PFSK-1 (cell line): ENCODE data around the gene ALDH18A1.

Source experiments
- FOXP2 ChIP-seq: optimal IDR thresholded peaks from 2 replicates; pipeline ENCODE3; 2011; ENCODE audit warnings: borderline replicate concordance, control low read depth, inconsistent platforms; ENCODE audit not compliant: insufficient read depth; ENCODE audit errors: extremely low read length, extremely low read depth
- POLR2AphosphoS5 ChIP-seq: IDR thresholded peaks from 2 replicates; pipeline ENCODE4 v1.6.1; 2012; ENCODE audit warnings: low read depth, mild to moderate bottlenecking, control low read depth, low read length, moderate library complexity
- SIN3A ChIP-seq: IDR thresholded peaks from 2 replicates; pipeline ENCODE4 v1.6.1; 2012; ENCODE audit warnings: mild to moderate bottlenecking, low read length, moderate library complexity, borderline replicate concordance; ENCODE audit not compliant: insufficient read depth
- TAF1 ChIP-seq: IDR thresholded peaks from 2 replicates; pipeline ENCODE4 v1.6.1; 2012; ENCODE audit warnings: low read length, control low read depth, borderline replicate concordance; ENCODE audit not compliant: insufficient read depth
- TF ChIP-seq, protein P1 (sequence below), 2 experiments: IDR thresholded peaks; 2 replicates each; pipeline versions ENCODE4 v1.6.1 to v1.8.0; 2011 to 2012; ENCODE audit warnings: low read depth in 2 of 2, low read length in 2 of 2, control low read depth in 1 of 2, inconsistent platforms in 1 of 2, mild to moderate bottlenecking in 1 of 2, moderate library complexity in 1 of 2; ENCODE audit not compliant: insufficient read depth in 1 of 2

ALDH18A1 gene

DNA sequence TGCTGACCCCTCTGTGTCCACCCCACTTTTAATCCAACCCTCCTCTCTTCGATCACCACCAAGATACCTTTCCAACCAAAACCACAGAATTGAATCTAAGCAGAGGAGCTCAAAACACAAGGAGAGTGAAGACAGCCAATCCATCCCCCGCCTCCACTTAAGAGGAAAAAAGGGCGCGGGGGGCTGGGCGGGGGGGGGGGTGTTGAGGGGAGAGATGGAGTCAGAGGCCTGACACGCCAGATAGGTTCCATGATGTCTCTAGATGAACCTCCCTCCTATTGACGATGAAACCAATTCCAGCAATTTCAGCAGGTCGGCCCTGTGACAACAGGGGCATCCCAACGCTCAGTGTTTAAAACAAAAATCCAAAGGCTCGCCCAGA is 96.6 kb downstream of the ALDH18A1 start:
- TF ChIP-seq SIN3A: no peak
- no peak for TF ChIP-seq FOXP2
- TF ChIP-seq, protein P1, sequence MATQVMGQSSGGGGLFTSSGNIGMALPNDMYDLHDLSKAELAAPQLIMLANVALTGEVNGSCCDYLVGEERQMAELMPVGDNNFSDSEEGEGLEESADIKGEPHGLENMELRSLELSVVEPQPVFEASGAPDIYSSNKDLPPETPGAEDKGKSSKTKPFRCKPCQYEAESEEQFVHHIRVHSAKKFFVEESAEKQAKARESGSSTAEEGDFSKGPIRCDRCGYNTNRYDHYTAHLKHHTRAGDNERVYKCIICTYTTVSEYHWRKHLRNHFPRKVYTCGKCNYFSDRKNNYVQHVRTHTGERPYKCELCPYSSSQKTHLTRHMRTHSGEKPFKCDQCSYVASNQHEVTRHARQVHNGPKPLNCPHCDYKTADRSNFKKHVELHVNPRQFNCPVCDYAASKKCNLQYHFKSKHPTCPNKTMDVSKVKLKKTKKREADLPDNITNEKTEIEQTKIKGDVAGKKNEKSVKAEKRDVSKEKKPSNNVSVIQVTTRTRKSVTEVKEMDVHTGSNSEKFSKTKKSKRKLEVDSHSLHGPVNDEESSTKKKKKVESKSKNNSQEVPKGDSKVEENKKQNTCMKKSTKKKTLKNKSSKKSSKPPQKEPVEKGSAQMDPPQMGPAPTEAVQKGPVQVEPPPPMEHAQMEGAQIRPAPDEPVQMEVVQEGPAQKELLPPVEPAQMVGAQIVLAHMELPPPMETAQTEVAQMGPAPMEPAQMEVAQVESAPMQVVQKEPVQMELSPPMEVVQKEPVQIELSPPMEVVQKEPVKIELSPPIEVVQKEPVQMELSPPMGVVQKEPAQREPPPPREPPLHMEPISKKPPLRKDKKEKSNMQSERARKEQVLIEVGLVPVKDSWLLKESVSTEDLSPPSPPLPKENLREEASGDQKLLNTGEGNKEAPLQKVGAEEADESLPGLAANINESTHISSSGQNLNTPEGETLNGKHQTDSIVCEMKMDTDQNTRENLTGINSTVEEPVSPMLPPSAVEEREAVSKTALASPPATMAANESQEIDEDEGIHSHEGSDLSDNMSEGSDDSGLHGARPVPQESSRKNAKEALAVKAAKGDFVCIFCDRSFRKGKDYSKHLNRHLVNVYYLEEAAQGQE (IDR thresholded peaks at IDR 0.05; ENCODE audit: insufficient read depth in 1 of 2, low read depth in 2 of 2, low read length in 2 of 2): no peak

DNA sequence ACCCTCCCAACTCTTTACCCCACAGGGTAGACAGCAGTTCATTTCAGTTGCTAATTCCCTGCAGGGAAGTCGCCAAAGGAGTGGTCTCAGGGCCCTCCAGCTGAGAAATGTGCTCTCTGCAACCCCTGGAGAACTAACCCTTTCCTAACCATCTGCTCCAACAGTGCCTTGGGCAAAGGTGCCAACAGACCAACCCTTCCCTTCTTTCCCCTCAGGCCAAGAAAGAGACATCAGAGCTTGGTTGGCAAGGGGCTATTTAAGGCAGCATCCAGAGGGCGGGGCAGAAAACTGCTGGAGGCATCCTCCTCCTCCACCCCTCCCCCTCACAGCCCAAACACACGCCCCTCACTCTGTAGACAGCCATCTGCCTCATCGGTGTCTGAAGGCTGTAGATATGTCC is 97.0 kb downstream of the ALDH18A1 start:
- TF ChIP-seq, protein P1 (IDR thresholded peaks at IDR 0.05; ENCODE audit: insufficient read depth in 1 of 2, low read depth in 2 of 2, low read length in 2 of 2): no peak
- no peak for TF ChIP-seq POLR2AphosphoS5
- no peak for TF ChIP-seq TAF1
- TF ChIP-seq SIN3A: no peak
- TF ChIP-seq FOXP2: no peak

DNA sequence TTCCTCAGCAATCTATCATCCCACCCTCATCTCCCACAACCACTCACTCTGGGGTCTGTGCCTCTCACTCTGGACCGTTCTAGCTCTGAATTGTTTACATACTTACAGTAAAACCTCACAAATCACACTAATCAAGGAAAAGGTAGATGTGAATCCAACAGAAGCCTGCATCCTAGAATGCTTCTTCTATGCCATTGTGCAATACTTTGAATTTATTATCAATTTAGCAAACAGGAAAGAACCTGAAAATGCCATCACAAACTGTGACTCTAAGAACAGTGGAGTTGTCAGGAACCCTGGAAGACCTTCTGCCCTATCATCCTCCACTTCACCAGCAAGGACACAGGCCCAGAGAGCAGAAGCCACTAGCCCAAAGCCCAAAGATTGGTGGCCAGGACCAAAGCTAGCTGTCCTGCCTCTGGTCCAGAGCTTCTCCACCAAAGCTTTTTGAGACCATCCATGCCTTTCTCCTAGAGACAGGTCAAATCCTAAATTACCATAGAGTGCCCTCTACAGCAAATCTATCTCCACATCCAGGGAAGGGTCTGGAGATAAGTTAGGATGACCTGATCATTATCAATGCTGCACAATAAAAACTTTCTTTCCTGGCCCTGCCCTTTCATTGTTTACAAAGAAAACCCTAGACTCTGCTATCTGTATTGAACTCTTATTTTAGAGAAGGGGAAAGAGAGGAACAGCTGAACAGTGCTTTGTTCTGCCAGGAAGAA is 97.8 kb downstream of the ALDH18A1 start:
- TF ChIP-seq, protein P1 (IDR thresholded peaks at IDR 0.05; ENCODE audit: insufficient read depth in 1 of 2, low read depth in 2 of 2, low read length in 2 of 2): no peak
- TF ChIP-seq TAF1: no peak
- TF ChIP-seq FOXP2: no peak
- no peak for TF ChIP-seq POLR2AphosphoS5
- TF ChIP-seq SIN3A: no peak

DNA sequence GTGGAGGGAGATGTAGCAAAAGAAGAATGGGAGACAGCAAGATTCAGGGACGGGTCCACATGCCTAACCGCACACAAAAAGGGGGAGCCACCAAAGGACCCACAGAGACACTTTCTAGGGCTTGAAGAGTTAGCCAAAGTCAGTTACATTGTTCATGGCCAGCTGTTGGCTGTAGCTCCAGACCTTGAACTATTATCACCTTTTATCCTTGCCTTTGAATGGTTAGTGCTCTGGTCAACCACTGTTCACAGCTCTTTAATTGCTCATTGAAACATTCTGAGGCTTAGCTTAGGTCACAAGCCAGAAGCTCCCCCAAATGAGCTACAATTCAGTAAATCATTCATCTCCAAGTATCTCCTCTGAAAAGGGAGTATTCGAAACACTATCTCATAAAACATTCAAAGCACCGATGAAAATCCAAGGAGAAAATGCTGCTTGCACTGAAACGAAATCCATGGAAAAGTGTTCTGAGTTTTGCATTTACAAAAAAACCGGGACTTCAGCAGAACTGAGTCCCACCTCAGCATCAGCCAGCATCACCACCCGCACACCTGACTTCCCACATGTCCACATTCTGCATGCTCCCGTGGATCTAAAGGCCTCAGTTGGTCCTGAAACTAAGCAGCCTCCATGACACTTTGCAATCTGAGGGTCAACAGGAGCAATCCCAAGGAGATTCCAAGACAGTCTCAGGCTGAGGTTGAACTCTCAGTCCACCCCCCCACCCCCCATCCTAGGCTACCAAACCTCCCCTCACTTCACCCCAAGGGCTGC is 99.3 kb downstream of the ALDH18A1 start:
- TF ChIP-seq SIN3A (no peak), TAF1 (no peak), FOXP2 (no peak), POLR2AphosphoS5 (no peak)
- TF ChIP-seq, protein P1 (IDR thresholded peaks at IDR 0.05; ENCODE audit: insufficient read depth in 1 of 2, low read depth in 2 of 2, low read length in 2 of 2): no peak
